GM23338 (cell line): Measurements from ENCODE around the gene DET1. TPM values are rescaled to one million over a fixed set of nuclear protein-coding genes. Genes with fewer than 3 reads are reported as not detected.

Experiments used
- ATAC-seq: fragments of 200-7000 bp; cut with Tn5 transposase; 3 replicates; pipeline ENCODE4 v1.9.1; 2020
- DNase-seq: peaks from one replicate; pipeline ENCODE4 v3.0.0-alpha.2; 2015; ENCODE audit warnings: low spot score
- H2AFZ ChIP-seq: fragments of 200-600 bp; sonication (generic); 2 replicates; pipeline ENCODE4 v1.8.0; 2016; ENCODE audit warnings: antibody characterized with exemption, mild to moderate bottlenecking, moderate library complexity
- H3F3A ChIP-seq: fragments of 200-600 bp; sonication (generic); replicated peaks from 2 replicates; pipeline ENCODE4 v1.8.0; 2017; ENCODE audit warnings: antibody characterized with exemption, mixed run types, low read depth
- H3K27ac ChIP-seq: fragments of 200-600 bp; sonication (generic); 2 replicates; pipeline ENCODE4 v1.6.1; 2016; ENCODE audit warnings: low read depth
- H3K27me3 ChIP-seq: fragments of 200-600 bp; sonication (generic); 2 replicates; pipeline ENCODE4 v1.8.0; 2016; ENCODE audit warnings: mild to moderate bottlenecking, mixed run types, moderate library complexity; ENCODE audit not compliant: insufficient read depth
- H3K36me3 ChIP-seq: fragments of 200-600 bp; sonication (generic); 2 replicates; pipeline ENCODE4 v1.8.0; 2016; ENCODE audit warnings: mild to moderate bottlenecking; ENCODE audit not compliant: insufficient read depth
- H3K4me1 ChIP-seq: fragments of 200-600 bp; sonication (generic); 2 replicates; pipeline ENCODE4 v1.8.0; 2016; ENCODE audit warnings: mild to moderate bottlenecking, moderate library complexity; ENCODE audit not compliant: insufficient read depth
- H3K4me2 ChIP-seq: fragments of 200-600 bp; sonication (generic); 2 replicates; pipeline ENCODE4 v1.7.1; 2017; ENCODE audit warnings: mixed run types
- H3K4me3 ChIP-seq: fragments of 200-600 bp; sonication (generic); 2 replicates; pipeline ENCODE4 v1.6.1; 2016; ENCODE audit warnings: mixed run types
- H3K79me2 ChIP-seq: fragments of 200-600 bp; sonication (generic); replicated peaks from 2 replicates; pipeline ENCODE4 v1.8.0; 2017; ENCODE audit warnings: mild to moderate bottlenecking; ENCODE audit not compliant: insufficient read depth
- H3K9me2 ChIP-seq: fragments of 200-600 bp; sonication (generic); 2 replicates; pipeline ENCODE4 v1.8.0; 2017; ENCODE audit not compliant: insufficient read depth
- H4K20me1 ChIP-seq: fragments of 200-600 bp; sonication (generic); replicated peaks from 2 replicates; pipeline ENCODE4 v1.8.0; 2017; ENCODE audit warnings: mild to moderate bottlenecking; ENCODE audit not compliant: insufficient read depth
- H3K27ac Mint-ChIP-seq: 2 replicates; pipeline ENCODE4 v1.8.0; 2020; ENCODE audit warnings: inconsistent platforms, mild to moderate bottlenecking, moderate library complexity, mixed read lengths
- H3K27me3 Mint-ChIP-seq: 3 replicates; pipeline ENCODE4 v1.8.0; 2022; ENCODE audit warnings: low read depth, mild to moderate bottlenecking, moderate library complexity, mixed read lengths, inconsistent platforms; ENCODE audit not compliant: insufficient read depth, poor library complexity
- H3K36me3 Mint-ChIP-seq: 3 replicates; pipeline ENCODE4 v1.8.0; 2021; ENCODE audit warnings: low read depth, mild to moderate bottlenecking, inconsistent platforms, moderate library complexity, mixed read lengths
- H3K4me1 Mint-ChIP-seq: 3 replicates; pipeline ENCODE4 v1.8.0; 2020; ENCODE audit warnings: mild to moderate bottlenecking, inconsistent platforms, mixed read lengths
- H3K4me3 Mint-ChIP-seq: 3 replicates; pipeline ENCODE4 v1.8.0; 2021; ENCODE audit warnings: moderate library complexity, mild to moderate bottlenecking, inconsistent platforms, mixed read lengths
- H3K9me3 Mint-ChIP-seq: 3 replicates; pipeline ENCODE4 v1.8.0; 2020; ENCODE audit warnings: moderate library complexity, mild to moderate bottlenecking, inconsistent platforms, mixed read lengths
- CTCF ChIP-seq, 2 experiments: fragments of 200-600 bp in 1 of 2; sonication (generic) in 1 of 2; conservative IDR thresholded peaks; 2 replicates each; pipeline versions ENCODE4 v1.5.1 to v1.6.1; 2016 to 2017; ENCODE audit warnings: antibody characterized with exemption in 2 of 2, low read depth in 2 of 2, mild to moderate bottlenecking in 2 of 2, moderate library complexity in 1 of 2
- EZH2phosphoT487 ChIP-seq: fragments of 200-600 bp; sonication (generic); IDR thresholded peaks from one replicate; pipeline ENCODE4 v1.8.1; 2018; ENCODE audit warnings: antibody characterized with exemption; ENCODE audit not compliant: unreplicated experiment
- POLR2AphosphoS5 ChIP-seq: IDR thresholded peaks from 2 replicates; pipeline ENCODE4 v1.6.1; 2016; ENCODE audit warnings: antibody characterized with exemption, low read depth
- REST ChIP-seq: IDR thresholded peaks from one replicate; pipeline ENCODE4 v1.6.1; 2018; ENCODE audit warnings: antibody characterized with exemption; ENCODE audit not compliant: unreplicated experiment
- ZNF114 ChIP-seq: fragments of 250-450 bp; sonication (Bioruptor Pico); IDR thresholded peaks from 2 replicates; pipeline ENCODE4 v1.5.0; 2020; ENCODE audit warnings: mild to moderate bottlenecking, moderate library complexity
- ZNF462 ChIP-seq: fragments of 250-450 bp; sonication (Bioruptor Pico); IDR thresholded peaks from 2 replicates; pipeline ENCODE4 v1.5.0; 2020; ENCODE audit warnings: mild to moderate bottlenecking, moderate library complexity
- polyA plus RNA-seq: library from polyadenylated mRNA; unstranded; fragments of >200 nt; fragmentation: Nextera tagmentation; extraction: Ambion mirVana; gene quantifications from 2 replicates; pipeline ENCODE4 v1.2.1, GENCODE V29; 2016
- total RNA-seq: library from RNA; depleted of rRNA; stranded (reverse); fragments of >200 nt; shearing (Covaris generic); gene quantifications from 2 replicates; pipeline ENCODE4 v1.2.3, GENCODE V29; 2014
- TF ChIP-seq, protein P1 (sequence below): IDR thresholded peaks from 2 replicates; pipeline ENCODE4 v1.6.1; 2016; ENCODE audit warnings: antibody characterized with exemption

Gene DET1
- total and polyA plus RNA-seq, 2 experiments from 2014 or later, result 4.2 to 8.6 TPM

- H3F3A ChIP-seq, result no peaks in the 10 kb centered on the region
- H3K36me3 ChIP-seq, result no peaks in the 10 kb centered on the region
- Mint-ChIP-seq H3K36me3 (no peaks in the 10 kb centered on the region), H3K27ac (no peak overlapping the region), H3K9me3 (no peaks in the 10 kb centered on the region), H3K27me3 (peaks cover 2% of the 10 kb centered on the region), H3K4me3 (no peak overlapping the region), H3K4me1 (no peaks in the 10 kb centered on the region; the same call in 1 of the 3 replicates)
- no peak overlapping the region for H3K27ac ChIP-seq
- H3K9me2 ChIP-seq, result no peaks in the 10 kb centered on the region
- H3K4me2 ChIP-seq, result no peak overlapping the region
- no peak for ATAC-seq
- no peak overlapping the region for H3K4me3 ChIP-seq
- no peaks in the 10 kb centered on the region for H3K79me2 ChIP-seq
- H3K4me1 ChIP-seq, result no peaks in the 10 kb centered on the region; the same call in 1 of the 2 replicates
- H2AFZ ChIP-seq, result no peak overlapping the region
- DNase-seq, result no peak
- H3K27me3 ChIP-seq, result no peaks in the 10 kb centered on the region
- no peaks in the 10 kb centered on the region for H4K20me1 ChIP-seq
- TF ChIP-seq ZNF462 (CRISPR knock-in tag), result no peak
- TF ChIP-seq, protein P1, sequence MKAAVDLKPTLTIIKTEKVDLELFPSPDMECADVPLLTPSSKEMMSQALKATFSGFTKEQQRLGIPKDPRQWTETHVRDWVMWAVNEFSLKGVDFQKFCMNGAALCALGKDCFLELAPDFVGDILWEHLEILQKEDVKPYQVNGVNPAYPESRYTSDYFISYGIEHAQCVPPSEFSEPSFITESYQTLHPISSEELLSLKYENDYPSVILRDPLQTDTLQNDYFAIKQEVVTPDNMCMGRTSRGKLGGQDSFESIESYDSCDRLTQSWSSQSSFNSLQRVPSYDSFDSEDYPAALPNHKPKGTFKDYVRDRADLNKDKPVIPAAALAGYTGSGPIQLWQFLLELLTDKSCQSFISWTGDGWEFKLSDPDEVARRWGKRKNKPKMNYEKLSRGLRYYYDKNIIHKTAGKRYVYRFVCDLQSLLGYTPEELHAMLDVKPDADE, result no peak
Observed at GRCh38 chr15:88568589-88568988, 22.1 kb upstream of the DET1 start.

- peaks cover 4% of the 10 kb centered on the region for H3K27me3 Mint-ChIP-seq
- TF ChIP-seq REST (no peak), ZNF114 (CRISPR knock-in tag) (no peak), CTCF (conservative IDR thresholded peaks at IDR 0.05; ENCODE audit: low read depth in 2 of 2) (no peak), EZH2phosphoT487 (no peak), POLR2AphosphoS5 (no peak)
- TF ChIP-seq, protein P1, result no peak
Observed at GRCh38 chr15:88564741-88565140, 18.3 kb upstream of the DET1 start.

More at GRCh38 chr15:88564741-88565140, 18.3 kb upstream of the DET1 start:
- H3K79me2 ChIP-seq, result no peaks in the 10 kb centered on the region
- H3K4me3 ChIP-seq, result no peak overlapping the region
- no peaks in the 10 kb centered on the region for H3K9me2 ChIP-seq
- DNase-seq (no peak), ATAC-seq (no peak)
- Mint-ChIP-seq H3K9me3 (peaks cover 31% of the 10 kb centered on the region), H3K4me3 (no peak overlapping the region), H3K4me1 (no peaks in the 10 kb centered on the region), H3K36me3 (peaks cover 18% of the 10 kb centered on the region), H3K27ac (no peak overlapping the region)
- no peaks in the 10 kb centered on the region for H3K27me3 ChIP-seq
- H3K27ac ChIP-seq, result no peak overlapping the region
- no peaks in the 10 kb centered on the region for H3F3A ChIP-seq
- no peaks in the 10 kb centered on the region for H3K36me3 ChIP-seq
- no peaks in the 10 kb centered on the region; the same call in 1 of the 2 replicates for H3K4me1 ChIP-seq
- no peaks in the 10 kb centered on the region for H4K20me1 ChIP-seq
- no peak overlapping the region for H3K4me2 ChIP-seq
- no peak overlapping the region for H2AFZ ChIP-seq
